GM19328 (cell line): ENCODE data around the gene ZFR2.
"Not testable (repeated sequence)": the region's sequence is repeated elsewhere in the genome, so short reads cannot be mapped to it uniquely, and the experiment has no call there.

Source experiments
- ATAC-seq: cut with Tn5 transposase; IDR thresholded peaks from one replicate; pipeline ENCODE4 v1.9.1; 2021; ENCODE audit warnings: mild to moderate bottlenecking, moderate library complexity; ENCODE audit not compliant: unreplicated experiment

Gene ZFR2

GRCh38 chr19:3759482-3760254, 109.2 kb downstream of the ZFR2 start:
- ATAC-seq, result no peak

GRCh38 chr19:3758297-3758696, 110.5 kb downstream of the ZFR2 start:
- not testable (repeated sequence) for ATAC-seq

GRCh38 chr19:3757705-3758104, 111.1 kb downstream of the ZFR2 start:
- ATAC-seq, result not testable (repeated sequence)
